Measurements from ENCODE around the gene LGR6.

DNA sequence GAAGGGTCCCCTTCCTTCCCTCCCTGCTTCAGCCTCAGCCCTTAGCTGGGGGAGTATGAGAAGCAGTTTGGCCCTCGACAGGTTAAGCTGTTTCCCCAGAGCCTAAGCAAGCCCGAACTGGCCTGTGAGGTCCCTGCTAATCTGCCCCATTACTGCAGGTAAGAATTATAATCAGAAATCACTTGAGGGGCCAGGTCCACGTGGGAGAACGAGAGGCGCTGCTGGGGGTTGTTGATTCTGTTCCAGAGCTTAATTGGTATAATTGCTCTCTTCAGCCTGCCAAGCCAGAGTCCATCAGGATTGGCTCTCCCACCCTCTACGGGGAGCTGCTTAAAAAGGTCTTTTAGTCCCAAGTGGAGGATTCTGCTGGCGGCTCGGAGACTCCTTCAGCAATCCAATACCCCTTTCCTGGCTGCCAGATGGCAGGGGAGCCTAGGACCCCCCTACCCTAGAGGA, 77.3 kb downstream of the LGR6 start:
- no peak for TF ChIP-seq POLR2A (IDR thresholded peaks at IDR 0.05)
- TF ChIP-seq, protein P1, sequence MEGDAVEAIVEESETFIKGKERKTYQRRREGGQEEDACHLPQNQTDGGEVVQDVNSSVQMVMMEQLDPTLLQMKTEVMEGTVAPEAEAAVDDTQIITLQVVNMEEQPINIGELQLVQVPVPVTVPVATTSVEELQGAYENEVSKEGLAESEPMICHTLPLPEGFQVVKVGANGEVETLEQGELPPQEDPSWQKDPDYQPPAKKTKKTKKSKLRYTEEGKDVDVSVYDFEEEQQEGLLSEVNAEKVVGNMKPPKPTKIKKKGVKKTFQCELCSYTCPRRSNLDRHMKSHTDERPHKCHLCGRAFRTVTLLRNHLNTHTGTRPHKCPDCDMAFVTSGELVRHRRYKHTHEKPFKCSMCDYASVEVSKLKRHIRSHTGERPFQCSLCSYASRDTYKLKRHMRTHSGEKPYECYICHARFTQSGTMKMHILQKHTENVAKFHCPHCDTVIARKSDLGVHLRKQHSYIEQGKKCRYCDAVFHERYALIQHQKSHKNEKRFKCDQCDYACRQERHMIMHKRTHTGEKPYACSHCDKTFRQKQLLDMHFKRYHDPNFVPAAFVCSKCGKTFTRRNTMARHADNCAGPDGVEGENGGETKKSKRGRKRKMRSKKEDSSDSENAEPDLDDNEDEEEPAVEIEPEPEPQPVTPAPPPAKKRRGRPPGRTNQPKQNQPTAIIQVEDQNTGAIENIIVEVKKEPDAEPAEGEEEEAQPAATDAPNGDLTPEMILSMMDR (IDR thresholded peaks at IDR 0.05): no peak

Measured in Peyer's patch (tissue), 4 donors.